ENCODE results near the gene ITGB3BP. TPM values are rescaled to one million over a fixed set of nuclear protein-coding genes. Genes with fewer than 3 reads are reported as not detected.

Gene ITGB3BP
- total RNA-seq, 1 experiment from 2014 or later: 47.2 TPM

DNA sequence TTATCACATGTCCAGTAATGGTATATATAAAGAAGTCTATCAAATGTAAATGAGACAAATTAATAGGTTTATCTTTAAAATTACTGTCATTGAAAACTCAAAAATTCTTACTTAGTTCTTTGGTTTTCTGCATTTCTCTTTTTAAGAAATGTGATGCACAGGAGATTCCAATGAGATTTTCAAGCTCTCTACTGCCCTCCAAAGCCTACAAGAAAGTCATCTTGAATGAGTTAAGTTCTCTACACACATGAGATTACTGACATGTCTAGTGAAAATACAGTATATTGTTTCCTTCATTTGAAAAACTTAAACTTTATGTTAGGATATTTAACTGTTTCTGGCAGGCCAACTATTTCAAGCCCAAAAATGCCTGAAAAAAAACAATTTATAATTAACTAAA is 68.8 kb downstream of the ITGB3BP start:
- Histone ChIP-seq H3K27ac (ENCODE audit: insufficient read length, low read depth, low read length) (no peak overlapping the region), H3K18ac (ENCODE audit: insufficient read length, low read depth, low read length) (no peak overlapping the region), H3K4me2 (ENCODE audit: insufficient read depth, insufficient read length, low read length) (no peak overlapping the region), H3K9ac (ENCODE audit: extremely low read depth, insufficient read length, low read length) (no peak overlapping the region), H2BK120ac (ENCODE audit: low read depth, low read length, poor library complexity, severe bottlenecking) (no peak overlapping the region), H3K23ac (ENCODE audit: insufficient read length, low read depth, low read length) (no peak overlapping the region), H2BK15ac (ENCODE audit: low read depth, low read length) (no peak overlapping the region), H2BK20ac (ENCODE audit: low read depth, low read length, poor library complexity, severe bottlenecking) (no peak overlapping the region), H2BK12ac (ENCODE audit: insufficient read length, low read depth, low read length) (no peak overlapping the region), H3K79me2 (ENCODE audit: insufficient read depth, low read length) (no peaks in the 10 kb centered on the region), H4K8ac (replicated peaks; ENCODE audit: insufficient read length, low read depth, low read length) (no peak overlapping the region), H4K5ac (ENCODE audit: insufficient read length, low read depth, low read length) (no peak overlapping the region), H3K14ac (ENCODE audit: insufficient read depth, low read length) (no peak overlapping the region), H3K56ac (ENCODE audit: insufficient read length, low read depth, low read length) (no peak overlapping the region), H3K79me1 (ENCODE audit: insufficient read depth, low read depth, low read length, poor library complexity, severe bottlenecking) (no peaks in the 10 kb centered on the region), H3T11ph (ENCODE audit: low read length) (no peak overlapping the region), H4K20me1 (ENCODE audit: control insufficient read depth, insufficient read depth, insufficient read length) (no peaks in the 10 kb centered on the region), H4K91ac (ENCODE audit: insufficient read length, low read depth, low read length) (no peak overlapping the region), H2BK5ac (ENCODE audit: insufficient read length, low read length) (no peak overlapping the region), H2AFZ (ENCODE audit: low read length) (no peak overlapping the region), H3K23me2 (ENCODE audit: insufficient read length, low read depth, low read length, poor library complexity, severe bottlenecking) (no peaks in the 10 kb centered on the region), H3K4me1 (ENCODE audit: insufficient read depth, low read length) (no peaks in the 10 kb centered on the region), H2AK5ac (ENCODE audit: insufficient read length, low read length) (no peak overlapping the region), H3K9me3 (ENCODE audit: control insufficient read depth, low read depth, low read length) (no peaks in the 10 kb centered on the region), H3K27me3 (ENCODE audit: insufficient read depth, low read length) (no peaks in the 10 kb centered on the region), H3K4ac (ENCODE audit: low read depth, low read length) (no peak overlapping the region)
- Mint-ChIP-seq H3K27me3 (ENCODE audit: low read depth) (no peaks in the 10 kb centered on the region), H3K4me3 (no peak overlapping the region), H3K4me1 (no peaks in the 10 kb centered on the region), H3K36me3 (ENCODE audit: insufficient read depth in 1 of 3, low read depth in 3 of 3) (0 out of 7 replicates have a peak, but pooled peaks cover 0 to 2% (median 0%) of the 10 kb centered on the region in 3 experiments), H3K27ac (no peak overlapping the region), H3K9me3 (no peaks in the 10 kb centered on the region)
- peak; percentile 56 for TF ChIP-seq CTCF (conservative IDR thresholded peaks at IDR 0.05)
- DNase-seq: no peak

Data from H9 (cell line).